ENCODE results near the gene SLC9A9. TPM values are rescaled to one million over a fixed set of nuclear protein-coding genes. Genes with fewer than 3 reads are reported as not detected.
"Not testable (repeated sequence)": the region's sequence is repeated elsewhere in the genome, so short reads cannot be mapped to it uniquely, and the experiment has no call there.

Gene SLC9A9
- total RNA-seq, 4 donors from 2014 or later: 13.4 to 15.0 (median 14.4) TPM

GRCh38 chr3:143881095-143881494 is 32.8 kb upstream of the SLC9A9 start:
- TF ChIP-seq POLR2A (IDR thresholded peaks at IDR 0.05; ENCODE audit: low read depth): no peak
- no peak for TF ChIP-seq EP300 (IDR thresholded peaks at IDR 0.05)
- no peak for TF ChIP-seq CTCF (IDR thresholded peaks at IDR 0.05)
- no peak for TF ChIP-seq POLR2AphosphoS5 (IDR thresholded peaks at IDR 0.05)
- no peak for DNase-seq (ENCODE audit: extremely low spot score)
- H3K27me3 ChIP-seq: no peaks in the 10 kb centered on the region
- H3K4me3 ChIP-seq: no peak overlapping the region
- no peak overlapping the region for H3K27ac ChIP-seq (replicated peaks in 1 of 4)
- H3K36me3 ChIP-seq: no peaks in the 10 kb centered on the region
- H3K4me1 ChIP-seq: no peaks in the 10 kb centered on the region
- 90% methylated on average over 3 of the region's 3 CpGs for WGBS
- H3K9me3 ChIP-seq: no peaks in the 10 kb centered on the region
- intact Hi-C loops (cut with DNase I): no loop called here

- H3K36me3 ChIP-seq: no peaks in the 10 kb centered on the region
- intact Hi-C loops (cut with DNase I): no loop called here
Observed at GRCh38 chr3:143875546-143875945, 27.3 kb upstream of the SLC9A9 start.

GRCh38 chr3:143873553-143873952 is 25.3 kb upstream of the SLC9A9 start:
- WGBS: 94% methylated on average over 5 of the region's 5 CpGs
- intact Hi-C loops (cut with DNase I); H3K9me3 ChIP-seq; H3K27me3 ChIP-seq; H3K4me3 ChIP-seq; H3K27ac ChIP-seq (replicated peaks in 1 of 4); H3K4me1 ChIP-seq; DNase-seq (ENCODE audit: extremely low spot score); H3K36me3 ChIP-seq: not testable (repeated sequence)

More at GRCh38 chr3:143875546-143875945, 27.3 kb upstream of the SLC9A9 start:
- TF ChIP-seq POLR2A (IDR thresholded peaks at IDR 0.05; ENCODE audit: low read depth): no peak
- TF ChIP-seq CTCF (IDR thresholded peaks at IDR 0.05): no peak
- TF ChIP-seq EP300 (IDR thresholded peaks at IDR 0.05): no peak
- TF ChIP-seq POLR2AphosphoS5 (IDR thresholded peaks at IDR 0.05): no peak
- Histone ChIP-seq H3K27ac (replicated peaks in 1 of 4) (no peak overlapping the region), H3K9me3 (no peaks in the 10 kb centered on the region), H3K4me3 (no peak overlapping the region), H3K27me3 (no peaks in the 10 kb centered on the region), H3K4me1 (no peaks in the 10 kb centered on the region)
- DNase-seq (ENCODE audit: extremely low spot score): no peak

GRCh38 chr3:143865302-143865701 is 17.0 kb upstream of the SLC9A9 start:
- DNase-seq (ENCODE audit: extremely low spot score): no peak
- Histone ChIP-seq H3K27ac (replicated peaks in 1 of 4) (no peak overlapping the region), H3K36me3 (no peaks in the 10 kb centered on the region), H3K4me1 (no peaks in the 10 kb centered on the region), H3K27me3 (no peaks in the 10 kb centered on the region), H3K9me3 (no peaks in the 10 kb centered on the region), H3K4me3 (no peak overlapping the region)
- WGBS: 56% methylated on average over 1 of the region's 1 CpG
- intact Hi-C loops (cut with DNase I): no loop called here
- TF ChIP-seq POLR2AphosphoS5 (IDR thresholded peaks at IDR 0.05) (no peak), EP300 (IDR thresholded peaks at IDR 0.05) (no peak), POLR2A (IDR thresholded peaks at IDR 0.05; ENCODE audit: low read depth) (no peak), CTCF (IDR thresholded peaks at IDR 0.05) (no peak)

- Histone ChIP-seq H3K36me3 (no peaks in the 10 kb centered on the region), H3K4me3 (no peak overlapping the region), H3K9me3 (no peaks in the 10 kb centered on the region), H3K27me3 (no peaks in the 10 kb centered on the region), H3K27ac (replicated peaks in 1 of 4) (no peak overlapping the region), H3K4me1 (no peaks in the 10 kb centered on the region)
- intact Hi-C loops (cut with DNase I): no loop called here
- TF ChIP-seq POLR2A (IDR thresholded peaks at IDR 0.05; ENCODE audit: low read depth) (no peak), EP300 (IDR thresholded peaks at IDR 0.05) (no peak), POLR2AphosphoS5 (IDR thresholded peaks at IDR 0.05) (no peak), CTCF (IDR thresholded peaks at IDR 0.05) (no peak)
- no peak for DNase-seq (ENCODE audit: extremely low spot score)
- 89% methylated on average over 3 of the region's 3 CpGs for WGBS
Observed at GRCh38 chr3:143859465-143860203, 11.4 kb upstream of the SLC9A9 start.

Data from esophagus muscularis mucosa (tissue), 4 donors.